GM18873 (cell line): Measurements from ENCODE around the gene PTPRG.

Experiments used
- ATAC-seq: cut with Tn5 transposase; IDR thresholded peaks from one replicate; pipeline ENCODE4 v1.9.1; 2021; ENCODE audit warnings: mild to moderate bottlenecking, moderate library complexity, moderate number of reproducible peaks; ENCODE audit not compliant: unreplicated experiment, low FRiP score

PTPRG gene

DNA sequence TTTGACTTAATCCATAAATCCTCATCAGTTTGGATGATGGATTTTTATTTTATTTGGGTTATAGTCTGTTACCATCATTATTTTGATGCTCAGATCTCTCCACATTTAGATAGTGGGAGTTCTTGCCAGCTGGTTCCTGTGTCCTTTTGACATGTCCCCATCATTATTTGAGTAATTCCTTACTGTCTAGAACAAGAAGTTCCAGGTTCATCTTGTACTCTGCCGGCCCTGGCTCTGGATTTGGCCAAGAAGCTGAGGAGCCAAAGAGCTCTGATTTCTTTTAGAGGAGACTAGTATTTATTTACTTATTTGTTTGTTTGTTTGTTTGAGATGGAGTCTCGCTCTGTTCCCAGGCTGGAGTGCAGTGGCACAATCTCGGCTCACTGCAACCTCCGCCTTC is 54.3 kb downstream of the PTPRG start:
- no peak for ATAC-seq

DNA sequence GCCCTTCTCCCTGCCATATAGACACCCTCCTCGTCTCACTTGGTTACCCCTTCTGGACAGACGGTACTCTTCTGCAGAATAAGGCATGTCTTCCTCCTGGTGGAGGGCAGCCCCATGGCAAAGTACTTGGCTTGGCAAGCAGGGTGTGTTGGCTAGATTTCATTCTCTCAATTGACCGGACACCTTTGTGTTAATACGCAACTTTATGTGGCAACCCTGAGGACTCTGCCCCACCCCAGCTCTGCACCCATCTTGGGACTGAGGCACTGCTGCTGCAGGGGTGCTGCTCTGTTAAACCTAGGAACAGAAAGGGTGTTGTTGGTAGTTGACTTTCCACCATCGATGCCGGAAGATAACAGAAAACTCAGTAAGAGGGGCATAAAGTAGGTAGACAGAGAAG is 55.2 kb downstream of the PTPRG start:
- ATAC-seq: no peak

DNA sequence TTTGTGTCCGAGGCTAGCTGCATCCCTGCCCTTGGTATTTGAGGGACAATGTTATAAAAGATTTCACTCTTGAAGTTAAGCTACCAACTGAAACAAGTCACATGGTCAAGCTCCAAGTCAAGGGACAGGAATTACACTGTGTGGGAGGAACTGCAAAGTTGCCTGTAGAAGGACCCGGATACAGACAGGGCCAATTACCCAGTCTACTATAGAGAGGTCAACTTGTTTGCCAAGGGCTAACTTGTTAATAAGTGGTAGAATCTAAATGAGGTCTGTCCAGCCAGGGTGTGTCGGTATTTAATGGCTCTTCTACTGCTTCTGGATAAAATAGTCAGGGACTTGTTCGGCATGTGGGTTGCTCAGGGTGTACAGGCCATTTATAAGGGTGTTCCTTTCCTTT is 55.7 kb downstream of the PTPRG start:
- ATAC-seq: no peak

- ATAC-seq: no peak
Observed at GRCh38 chr3:61617651-61618050, 56.3 kb downstream of the PTPRG start.

- no peak for ATAC-seq
Observed at GRCh38 chr3:61618231-61618630, 56.9 kb downstream of the PTPRG start.

- ATAC-seq: no peak
Observed at GRCh38 chr3:61618871-61619270, 57.5 kb downstream of the PTPRG start.

GRCh38 chr3:61620073-61620472 is 58.7 kb downstream of the PTPRG start:
- ATAC-seq: no peak

DNA sequence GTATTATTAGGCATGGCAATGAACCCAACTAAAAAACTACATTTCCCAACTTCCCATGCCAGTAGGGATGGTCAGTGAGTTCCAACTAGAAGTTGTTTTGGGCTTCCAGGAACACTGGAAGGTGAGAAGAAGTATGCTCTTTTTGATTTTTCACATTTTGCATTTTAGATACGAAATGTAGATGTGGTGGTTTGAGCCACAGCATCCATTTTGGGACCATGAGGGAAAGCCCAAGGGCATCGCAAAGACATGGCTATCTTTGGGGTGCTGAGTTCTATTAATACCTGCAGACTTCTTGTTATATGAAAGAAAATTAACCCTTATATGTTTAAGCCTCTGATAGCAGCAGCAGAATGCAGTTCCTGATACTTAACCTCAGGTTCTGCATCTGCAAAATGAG is 62.9 kb downstream of the PTPRG start:
- no peak for ATAC-seq

GRCh38 chr3:61625429-61625828 is 64.1 kb downstream of the PTPRG start:
- no peak for ATAC-seq

DNA sequence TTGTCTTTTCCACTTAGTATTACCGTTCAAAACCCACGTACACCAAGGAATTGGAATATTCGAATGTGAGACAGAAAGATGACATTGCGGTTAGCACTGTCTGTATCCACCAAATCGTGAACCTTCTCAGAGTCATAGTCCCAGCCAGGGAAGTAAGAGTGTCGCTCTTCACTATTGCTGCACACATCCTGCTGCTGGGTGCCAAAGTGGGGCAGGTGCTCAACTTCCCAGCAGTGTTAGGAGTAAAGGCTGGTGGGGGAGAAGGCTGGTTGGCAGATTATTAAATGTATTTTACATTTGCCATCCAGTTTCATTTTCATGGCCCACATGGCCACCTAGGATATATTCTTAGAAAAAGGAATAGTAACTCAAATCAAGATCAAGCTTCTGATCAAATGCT is 65.1 kb downstream of the PTPRG start:
- ATAC-seq: no peak

- no peak for ATAC-seq
Observed at GRCh38 chr3:61627768-61628185, 66.4 kb downstream of the PTPRG start.

DNA sequence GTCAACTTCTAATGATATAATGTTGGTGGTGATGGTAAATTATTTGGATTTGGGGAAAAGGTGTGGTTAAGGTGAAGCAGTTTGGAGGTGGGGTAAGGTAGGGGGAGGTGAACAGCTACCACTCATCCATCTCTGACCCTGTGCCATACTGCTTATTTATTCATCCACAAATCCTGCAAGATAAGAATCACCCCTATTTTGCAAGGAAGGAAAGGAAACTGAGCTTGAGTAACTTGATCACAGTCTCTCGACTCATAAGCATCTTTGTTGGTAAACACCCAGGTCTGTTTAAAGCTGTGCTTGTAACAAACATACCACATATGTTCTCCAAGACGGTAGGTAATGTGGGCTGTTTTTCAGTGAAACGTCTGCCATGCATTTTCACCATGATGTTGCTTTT is 67.3 kb downstream of the PTPRG start:
- ATAC-seq: no peak

GRCh38 chr3:61629442-61629841 is 68.1 kb downstream of the PTPRG start:
- no peak for ATAC-seq

GRCh38 chr3:61631108-61631769 is 69.9 kb downstream of the PTPRG start:
- ATAC-seq: no peak

GRCh38 chr3:61632568-61633175 is 71.3 kb downstream of the PTPRG start:
- ATAC-seq: no peak

GRCh38 chr3:61634678-61635077 is 73.3 kb downstream of the PTPRG start:
- no peak for ATAC-seq

DNA sequence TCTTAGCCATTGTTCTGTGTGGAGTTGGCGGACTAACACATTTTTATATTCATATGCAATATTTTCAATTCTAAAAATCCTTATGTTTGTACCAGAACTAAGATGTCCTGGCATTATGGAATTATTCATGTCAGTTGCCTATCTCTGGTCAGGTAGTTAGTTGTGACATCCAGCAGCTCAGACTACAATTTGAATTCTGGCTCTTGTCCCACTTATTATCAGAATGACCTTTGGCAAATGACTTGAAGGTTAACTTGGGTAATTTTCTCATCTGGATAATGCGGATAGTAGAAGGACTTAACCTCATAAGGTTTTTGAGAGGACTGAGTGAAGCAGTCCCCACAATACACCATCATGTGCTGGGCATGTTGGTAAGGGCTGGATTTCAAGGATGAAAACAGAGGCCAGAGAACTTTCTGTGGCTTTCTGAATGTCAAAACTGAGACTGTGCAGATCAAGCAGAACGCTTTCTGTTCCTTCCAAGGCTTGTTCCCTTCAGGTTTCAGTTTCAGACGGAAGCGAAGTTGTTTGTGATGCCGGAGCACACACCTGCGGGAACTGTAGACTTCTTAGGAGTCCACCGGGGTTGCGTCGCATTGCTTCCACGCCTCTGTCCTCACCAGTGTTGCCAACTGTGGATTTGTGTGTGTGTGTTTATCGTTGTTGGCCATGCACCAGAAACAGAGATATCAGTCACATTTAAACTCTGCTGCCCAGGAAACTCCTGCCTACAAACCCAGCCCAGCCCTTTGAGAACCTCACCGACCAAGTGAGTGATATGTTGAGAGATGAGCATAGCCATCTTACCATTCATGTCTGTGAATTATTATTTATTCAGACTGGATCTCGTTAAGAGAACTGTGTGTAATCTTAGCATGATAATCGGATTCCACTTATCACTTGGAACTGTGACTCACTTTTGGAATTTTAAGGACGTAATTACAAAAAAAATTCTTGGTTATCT is 76.0 kb downstream of the PTPRG start:
- ATAC-seq: no peak

GRCh38 chr3:61638741-61639140 is 77.4 kb downstream of the PTPRG start:
- no peak for ATAC-seq

DNA sequence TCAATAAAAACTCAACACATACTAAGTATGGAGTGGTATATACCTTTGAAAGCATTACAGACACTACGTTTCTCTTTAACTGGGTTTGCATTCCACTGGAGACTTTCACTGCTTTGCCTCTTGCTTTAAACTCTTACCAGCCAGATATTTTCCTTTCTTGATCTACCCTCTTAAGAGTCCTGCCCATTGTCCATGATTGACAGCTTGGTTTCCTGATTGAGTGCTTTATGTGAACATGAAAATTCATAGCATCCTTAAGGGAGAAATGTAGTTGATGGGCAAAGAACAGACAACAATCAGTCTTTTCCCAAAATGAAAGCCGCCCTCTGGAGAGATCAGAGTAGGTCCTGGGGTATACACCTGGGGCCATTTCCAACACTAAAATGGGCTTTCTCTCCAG is 78.6 kb downstream of the PTPRG start:
- ATAC-seq: no peak

- ATAC-seq: no peak
Observed at GRCh38 chr3:61645148-61645547, 83.8 kb downstream of the PTPRG start.

DNA sequence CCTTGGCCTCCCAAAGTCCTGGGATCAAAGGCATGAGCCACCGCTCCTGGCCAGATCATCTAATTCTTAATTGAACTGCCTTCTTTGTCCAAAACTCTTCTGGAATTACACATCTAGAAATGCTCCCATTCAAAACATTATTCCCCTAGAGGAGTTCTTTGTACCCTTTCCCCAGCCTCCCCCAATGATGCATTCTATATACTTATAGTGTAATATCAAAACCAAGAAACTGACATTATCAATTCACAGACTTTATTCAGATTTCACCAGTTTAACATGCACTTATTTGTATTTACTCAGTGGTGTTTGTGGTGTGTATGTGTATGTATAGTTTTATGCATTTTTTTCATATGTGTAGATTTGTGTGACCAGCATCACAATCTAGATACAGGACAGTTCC is 85.0 kb downstream of the PTPRG start:
- ATAC-seq: no peak
